GM19467 (cell line): ENCODE measurements around the gene ERC1.

Experiments
- ATAC-seq: cut with Tn5 transposase; IDR thresholded peaks from one replicate; pipeline ENCODE4 v1.9.1; 2021; ENCODE audit warnings: mild to moderate bottlenecking, moderate library complexity; ENCODE audit not compliant: unreplicated experiment

The ERC1 gene

GRCh38 chr12:1467710-1468109 is 476.7 kb downstream of the ERC1 start:
- no peak for ATAC-seq

- no peak for ATAC-seq
Observed at GRCh38 chr12:1469070-1469469, 478.0 kb downstream of the ERC1 start.

- ATAC-seq = no peak
Observed at GRCh38 chr12:1470051-1470450, 479.0 kb downstream of the ERC1 start.

GRCh38 chr12:1471224-1471623 is 480.2 kb downstream of the ERC1 start:
- no peak for ATAC-seq

- ATAC-seq = no peak
Observed at GRCh38 chr12:1473418-1473817, 482.4 kb downstream of the ERC1 start.

GRCh38 chr12:1474041-1474573 is 483.1 kb downstream of the ERC1 start:
- no peak for ATAC-seq

- no peak for ATAC-seq
Observed at GRCh38 chr12:1474574-1475153, 483.6 kb downstream of the ERC1 start.

GRCh38 chr12:1479645-1480044 is 488.6 kb downstream of the ERC1 start:
- no peak for ATAC-seq

- no peak for ATAC-seq
Observed at GRCh38 chr12:1481326-1481725, 490.3 kb downstream of the ERC1 start.

- no peak for ATAC-seq
Observed at GRCh38 chr12:1481906-1482305, 490.9 kb downstream of the ERC1 start.

- ATAC-seq = no peak
Observed at GRCh38 chr12:1488908-1489381, 497.9 kb downstream of the ERC1 start.

GRCh38 chr12:1491983-1492697 is 501.1 kb downstream of the ERC1 start:
- ATAC-seq = no peak

GRCh38 chr12:1493781-1494565 is 502.9 kb downstream of the ERC1 start:
- no peak for ATAC-seq

- ATAC-seq = no peak
Observed at GRCh38 chr12:1494856-1495255, 503.8 kb downstream of the ERC1 start.

- ATAC-seq = no peak
Observed at GRCh38 chr12:1496162-1496900, 505.3 kb downstream of the ERC1 start.

GRCh38 chr12:1497161-1497560 is 506.1 kb downstream of the ERC1 start:
- no peak for ATAC-seq

GRCh38 chr12:1498199-1498740 is 507.2 kb downstream of the ERC1 start:
- no peak for ATAC-seq

GRCh38 chr12:1499351-1499750 is 508.3 kb downstream of the ERC1 start:
- no peak for ATAC-seq

- no peak for ATAC-seq
Observed at GRCh38 chr12:1500095-1500801, 509.2 kb downstream of the ERC1 start.

- ATAC-seq = no peak
Observed at GRCh38 chr12:1501001-1501400, 510.0 kb downstream of the ERC1 start.
